WTC11 (cell line): ENCODE results near the gene SMIM12. TPM values are rescaled to one million over a fixed set of nuclear protein-coding genes. Genes with fewer than 3 reads are reported as not detected.

Experiments used
- ATAC-seq: fragments of 200-7000 bp; cut with Tn5 transposase; 2 replicates; pipeline ENCODE4 v1.10.0; 2021; ENCODE audit warnings: mild to moderate bottlenecking, moderate library complexity
- CTCF ChIA-PET: fragments of 300-600 bp; sonication (Branson Sonifier 250); formaldehyde crosslinking; loops from one replicate; lab custom pipeline; 2021; ENCODE audit warnings: antibody characterized with exemption; lab: Charles Lee
- POLR2A ChIA-PET: fragments of 350-600 bp; sonication (Branson Sonifier 250); formaldehyde crosslinking; loops from one replicate; lab custom pipeline; 2021; ENCODE audit warnings: antibody characterized with exemption; lab: Charles Lee
- DNase-seq: peaks from one replicate; pipeline ENCODE4 v3.0.0; 2021; ENCODE audit warnings: low spot score
- H3K27ac Mint-ChIP-seq: 2 replicates; pipeline ENCODE4 v1.8.0; 2021; ENCODE audit warnings: mixed read lengths
- H3K27me3 Mint-ChIP-seq: 2 replicates; pipeline ENCODE4 v1.8.0; 2021; ENCODE audit warnings: low read depth, mild to moderate bottlenecking, moderate library complexity, mixed read lengths
- H3K36me3 Mint-ChIP-seq: 2 replicates; pipeline ENCODE4 v1.8.0; 2021; ENCODE audit warnings: mixed read lengths
- H3K4me1 Mint-ChIP-seq: 2 replicates; pipeline ENCODE4 v1.8.0; 2022; ENCODE audit warnings: mixed read lengths
- H3K4me3 Mint-ChIP-seq: 2 replicates; pipeline ENCODE4 v1.8.0; 2021; ENCODE audit warnings: mild to moderate bottlenecking, moderate library complexity, mixed read lengths
- H3K9me3 Mint-ChIP-seq: 2 replicates; pipeline ENCODE4 v1.8.0; 2021; ENCODE audit warnings: mixed read lengths
- ELF4 ChIP-seq: sonication (generic); formaldehyde crosslinking; IDR thresholded peaks from 2 replicates; pipeline ENCODE4 v1.8.1; 2022; ENCODE audit warnings: low read depth, mild to moderate bottlenecking, moderate library complexity, missing genetic modification reagents
- KAT7 ChIP-seq: sonication (generic); formaldehyde crosslinking; IDR thresholded peaks from 2 replicates; pipeline ENCODE4 v1.8.1; 2023; ENCODE audit warnings: missing genetic modification reagents, mild to moderate bottlenecking, borderline replicate concordance
- SMAD3 ChIP-seq: sonication (generic); formaldehyde crosslinking; IDR thresholded peaks from 2 replicates; pipeline ENCODE4 v1.8.0; 2022; ENCODE audit warnings: missing genetic modification reagents, mild to moderate bottlenecking, borderline replicate concordance
- ZNF317 ChIP-seq: sonication (generic); formaldehyde crosslinking; IDR thresholded peaks from 2 replicates; pipeline ENCODE4 v1.8.1; 2023; ENCODE audit warnings: low read depth, mild to moderate bottlenecking, moderate library complexity, missing genetic modification reagents, borderline replicate concordance
- total RNA-seq: library from RNA; stranded (reverse); gene quantifications from 3 replicates; pipeline ENCODE4 v1.2.3, GENCODE V29; 2021

Gene SMIM12
- total RNA-seq, 1 experiment from 2014 or later = 34.6 TPM

DNA sequence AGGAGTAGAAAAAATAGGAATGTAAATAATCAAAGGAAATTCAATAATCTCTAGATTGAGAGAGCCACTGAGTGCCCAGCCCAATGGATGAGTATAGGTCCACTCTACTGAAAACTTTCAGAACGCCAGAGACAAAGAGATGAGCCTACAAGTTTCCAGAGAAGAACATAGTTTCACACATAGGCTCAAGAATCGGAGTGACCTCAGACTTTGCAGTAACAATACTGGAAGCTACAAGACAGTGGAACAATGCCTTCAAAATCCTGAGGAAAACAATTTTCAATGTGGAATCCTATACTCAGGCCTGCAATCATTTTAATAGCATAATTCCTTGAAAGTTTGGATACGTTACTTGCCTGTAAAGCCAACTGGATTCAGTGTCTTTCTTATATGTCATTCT lies 55.8 kb downstream of the SMIM12 start:
- POLR2A ChIA-PET = no interaction called here
- H3K27me3 Mint-ChIP-seq = peaks cover 2% of the 10 kb centered on the region; the same call in 1 of the 2 replicates
- H3K4me1 Mint-ChIP-seq = no peaks in the 10 kb centered on the region

More for the DNA sequence above, 55.8 kb downstream of the SMIM12 start:
- ATAC-seq (no peak), DNase-seq (no peak)
- Mint-ChIP-seq H3K27ac (no peak overlapping the region), H3K4me3 (no peak overlapping the region), H3K9me3 (no peaks in the 10 kb centered on the region), H3K36me3 (no peaks in the 10 kb centered on the region)
- CTCF ChIA-PET = interaction anchor here (1.3 kb wide), 1 partner anchor 49 kb away, joined by 4 read pairs; no protein-coding TSS in a partner anchor
- TF ChIP-seq KAT7 (CRISPR knock-in tag) (no peak), ZNF317 (CRISPR knock-in tag) (0 out of 2 replicates have a peak, but pooled peaks have one; percentile 67), SMAD3 (CRISPR knock-in tag) (no peak), ELF4 (no peak)

Other genes with a start within 250 kb of the SMIM12 start
- gene GJB5, start 104.7 kb downstream of the SMIM12 start, total RNA-seq = 0.55 to 0.96 TPM (median 0.89 TPM) in 3 replicates
- gene GJB4, start 100.0 kb downstream of the SMIM12 start, total RNA-seq = 0.07 to 0.23 TPM (median 0.09 TPM) in 3 replicates
- gene GJB3, start 78.5 kb downstream of the SMIM12 start, total RNA-seq = 0.34 to 0.48 TPM (median 0.46 TPM) in 3 replicates
- 1.0 to 1.4 TPM (median 1.3 TPM) in 3 replicates for gene GJA4, start 66.8 kb downstream of the SMIM12 start, total RNA-seq
- 8.2 to 11.3 TPM (median 9.7 TPM) in 3 replicates for gene DLGAP3, start 69.9 kb upstream of the SMIM12 start, total RNA-seq
- gene TMEM35B, start 125.6 kb upstream of the SMIM12 start, total RNA-seq = 8.7 to 11.0 TPM (median 10.6 TPM) in 3 replicates
- gene ZMYM6, start 172.2 kb upstream of the SMIM12 start, total RNA-seq = 12.5 to 16.5 TPM (median 13.8 TPM) in 3 replicates
- gene ZMYM1, start 219.6 kb upstream of the SMIM12 start, total RNA-seq = 37.0 to 39.2 TPM (median 38.5 TPM) in 3 replicates